HG02840 (cell line): ENCODE data around the gene CHST11.
"Not testable (repeated sequence)": the region's sequence is repeated elsewhere in the genome, so short reads cannot be mapped to it uniquely, and the experiment has no call there.

Experiments
- ATAC-seq: cut with Tn5 transposase; IDR thresholded peaks from one replicate; pipeline ENCODE4 v1.9.1; 2021; ENCODE audit warnings: mild to moderate bottlenecking, moderate library complexity, moderate number of reproducible peaks; ENCODE audit not compliant: unreplicated experiment, low FRiP score

The CHST11 gene

DNA sequence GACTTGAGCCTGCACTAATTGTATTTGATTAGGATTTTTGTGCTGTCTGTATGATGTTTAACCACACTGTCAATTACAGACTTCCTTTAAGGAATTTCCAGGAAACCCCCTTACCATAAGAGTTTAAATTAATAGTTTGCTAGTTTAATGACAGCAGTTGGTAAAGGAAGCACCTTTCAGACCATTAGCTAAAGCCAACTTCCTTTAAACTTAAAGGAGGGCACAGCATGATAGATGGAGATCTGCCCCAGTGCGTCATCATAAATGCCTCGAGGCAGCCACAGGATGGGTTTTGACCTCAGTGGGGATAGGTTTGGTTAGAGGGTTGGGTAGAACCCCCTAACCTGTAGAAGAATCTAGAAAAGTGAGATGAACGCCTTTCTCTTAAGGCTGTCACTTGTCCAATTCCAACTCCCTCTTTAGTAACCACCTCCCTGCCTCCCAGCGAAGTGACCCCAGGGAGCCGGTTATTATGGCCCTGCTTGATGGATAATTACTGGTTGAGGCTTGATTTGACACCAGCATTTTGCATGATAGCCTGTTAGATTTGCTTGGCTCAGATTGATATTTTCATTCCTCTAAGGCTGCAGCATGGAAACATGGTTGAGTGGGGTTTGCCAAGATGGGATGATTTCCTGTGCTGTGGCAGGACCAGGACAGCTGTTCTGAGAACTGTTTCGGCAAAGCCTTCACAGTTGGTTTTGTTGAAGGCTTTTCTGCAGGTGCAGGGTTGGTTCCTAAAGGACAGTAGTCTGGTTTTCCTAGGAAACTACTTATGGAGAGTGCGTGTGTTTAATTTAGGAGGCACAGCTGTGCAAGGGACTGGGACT is 62.7 kb downstream of the CHST11 start:
- ATAC-seq: no peak

DNA sequence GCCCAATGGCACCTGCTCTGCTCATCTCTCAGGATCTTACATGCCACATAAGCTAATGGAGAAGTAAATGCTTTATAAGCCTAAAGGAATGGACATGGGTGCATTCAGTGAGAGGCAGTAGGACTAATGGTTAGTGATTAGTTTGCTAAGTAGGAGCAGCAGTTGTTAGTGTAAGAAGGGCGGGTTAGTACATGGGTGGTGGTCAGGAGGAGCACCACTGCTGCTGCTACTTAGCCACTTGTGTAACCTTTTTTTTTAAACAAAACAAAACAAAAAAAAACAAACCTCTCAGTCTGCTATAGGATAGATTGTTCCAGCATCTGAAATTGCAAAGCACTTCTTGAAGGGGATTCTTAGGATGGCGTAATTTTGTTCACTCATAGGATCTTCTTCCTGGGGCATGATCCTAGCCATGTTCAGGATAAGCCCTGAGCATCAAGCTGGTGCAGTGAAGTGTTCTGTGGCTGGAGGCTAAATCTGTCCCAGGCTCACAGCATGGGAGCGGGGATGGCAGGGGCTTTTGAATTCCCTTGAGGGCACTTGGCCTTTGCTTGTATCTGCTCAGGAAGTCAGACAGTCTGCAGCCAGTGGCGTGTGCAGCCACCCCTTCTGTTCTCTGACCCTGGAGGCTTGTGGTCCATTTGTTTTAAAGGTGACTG is 63.6 kb downstream of the CHST11 start:
- no peak for ATAC-seq

DNA sequence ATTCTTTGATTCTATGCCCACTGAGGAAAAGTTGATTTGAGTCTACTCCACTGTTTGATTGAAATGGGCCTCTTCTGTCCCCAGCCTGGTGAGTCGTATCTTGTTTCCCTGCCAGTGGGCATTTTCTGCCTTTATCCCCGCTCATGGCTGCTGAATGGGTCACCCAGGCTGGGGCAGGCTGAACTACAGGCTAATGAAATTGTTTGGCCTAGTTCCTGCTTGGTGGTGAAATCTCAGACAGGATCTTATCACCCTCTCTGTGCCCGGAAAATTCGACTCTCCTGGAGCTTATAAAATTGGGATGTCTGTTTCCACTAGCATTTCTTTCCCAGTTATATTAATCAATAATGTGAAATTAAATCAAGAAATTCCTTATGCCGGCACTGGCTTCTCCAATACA is 65.0 kb downstream of the CHST11 start:
- no peak for ATAC-seq

DNA sequence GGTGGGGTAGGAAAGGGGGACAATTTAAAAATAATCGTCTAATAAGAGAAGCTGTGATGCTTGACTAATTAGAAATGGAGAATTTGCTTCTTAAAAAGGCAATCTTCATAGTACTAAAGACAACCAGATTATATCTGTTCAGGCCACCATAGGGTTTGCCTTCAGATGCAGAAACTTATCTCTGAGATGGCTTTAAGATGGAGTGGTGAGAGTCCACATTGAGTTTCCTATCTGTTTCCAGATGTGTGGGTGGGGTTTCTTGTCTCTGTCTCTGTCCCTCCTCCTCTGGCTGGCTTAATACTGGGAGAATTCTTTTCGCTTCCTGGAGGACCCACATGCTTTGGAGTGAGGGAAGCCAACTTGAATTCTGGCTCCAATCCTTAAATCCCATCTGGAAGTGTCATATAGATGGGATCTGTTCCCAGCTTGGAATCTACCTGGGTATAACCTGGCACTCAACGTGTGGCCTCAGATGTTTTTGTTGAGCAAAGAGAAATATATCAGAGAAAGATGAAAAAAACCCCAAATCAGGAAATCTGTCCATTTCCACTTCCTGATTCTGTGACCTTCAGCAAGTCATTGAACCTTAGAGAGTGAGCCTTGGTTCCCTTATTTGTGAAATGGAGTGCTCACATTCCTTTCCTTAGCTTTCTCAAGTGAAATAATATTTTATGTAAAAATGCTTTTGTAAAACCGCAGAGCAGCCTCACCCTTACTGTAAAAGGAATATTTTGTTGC is 66.4 kb downstream of the CHST11 start:
- no peak for ATAC-seq

DNA sequence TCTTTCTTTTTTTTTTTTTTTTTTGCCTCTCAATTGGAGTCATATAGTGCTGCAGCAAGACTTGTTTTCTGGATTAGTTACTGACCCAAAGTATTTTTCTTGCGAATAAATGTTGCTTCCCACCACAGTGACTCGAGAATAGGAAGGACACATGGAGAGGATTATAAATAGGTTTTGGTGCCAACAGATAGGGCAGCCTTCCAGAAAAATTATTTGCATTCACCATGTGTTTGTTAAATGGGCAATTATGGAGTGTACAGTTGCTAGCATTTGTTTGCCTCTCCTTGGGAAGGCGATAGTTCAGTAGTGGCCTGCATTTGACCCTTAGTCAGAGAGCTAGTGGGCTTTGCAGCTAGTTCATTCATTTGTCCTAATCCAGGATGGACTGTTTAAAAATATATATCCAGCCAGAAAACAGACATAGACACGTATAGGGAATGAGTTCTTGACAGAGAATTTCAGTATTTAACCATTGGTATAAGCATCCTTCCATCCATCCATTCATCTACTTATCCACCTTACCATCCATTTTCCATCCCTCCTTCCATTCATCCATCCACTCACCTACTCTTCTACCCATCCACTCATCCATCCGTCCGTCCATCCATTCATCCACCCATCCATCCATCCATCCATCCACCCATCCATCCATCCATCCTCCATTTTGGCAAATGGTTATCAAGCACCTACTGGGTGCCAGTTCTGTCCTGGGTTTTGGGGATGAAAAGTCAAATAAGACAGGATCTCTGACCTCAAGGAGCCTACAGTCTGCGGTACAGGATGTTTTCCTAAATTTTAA is 67.5 kb downstream of the CHST11 start:
- no peak for ATAC-seq

DNA sequence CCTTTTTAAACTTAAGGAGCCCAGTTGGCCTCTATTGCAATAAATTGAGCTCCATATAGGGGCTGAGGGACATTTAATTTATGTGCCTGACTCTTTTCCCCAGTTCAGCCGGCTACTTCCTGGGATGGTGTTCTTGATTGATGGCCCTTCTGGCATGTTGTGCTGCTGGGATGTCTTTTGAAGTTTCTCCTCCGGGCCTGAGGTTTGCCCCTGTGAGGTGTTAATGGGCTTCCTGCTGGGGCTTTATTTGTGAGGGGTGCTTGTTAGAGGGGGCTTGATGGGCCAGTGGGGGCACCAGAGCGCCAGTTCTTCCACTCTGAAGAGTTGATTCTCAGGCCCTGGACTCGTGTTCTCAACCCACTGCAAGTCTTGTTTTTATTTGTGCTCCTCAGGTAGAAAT is 69.6 kb downstream of the CHST11 start:
- no peak for ATAC-seq

DNA sequence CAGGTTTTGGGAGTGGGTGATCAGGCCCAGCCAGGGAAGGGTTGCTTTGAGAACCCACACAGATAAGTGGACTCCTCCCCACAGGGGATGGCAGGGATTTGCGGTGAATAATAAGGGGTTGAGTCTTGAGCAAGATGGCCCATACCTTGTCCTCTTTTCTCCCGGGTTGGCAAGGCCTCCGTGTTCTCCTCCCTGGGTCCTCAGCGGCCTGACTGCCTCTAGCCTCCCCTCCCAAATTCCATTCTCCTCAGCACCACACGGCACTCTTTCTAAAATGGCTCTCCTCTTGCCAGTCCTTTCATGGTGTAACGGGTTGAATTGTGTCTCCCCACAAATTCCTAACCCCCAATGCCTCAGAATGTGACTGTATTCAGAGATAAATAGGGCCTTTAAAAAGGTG is 70.0 kb downstream of the CHST11 start:
- no peak for ATAC-seq

DNA sequence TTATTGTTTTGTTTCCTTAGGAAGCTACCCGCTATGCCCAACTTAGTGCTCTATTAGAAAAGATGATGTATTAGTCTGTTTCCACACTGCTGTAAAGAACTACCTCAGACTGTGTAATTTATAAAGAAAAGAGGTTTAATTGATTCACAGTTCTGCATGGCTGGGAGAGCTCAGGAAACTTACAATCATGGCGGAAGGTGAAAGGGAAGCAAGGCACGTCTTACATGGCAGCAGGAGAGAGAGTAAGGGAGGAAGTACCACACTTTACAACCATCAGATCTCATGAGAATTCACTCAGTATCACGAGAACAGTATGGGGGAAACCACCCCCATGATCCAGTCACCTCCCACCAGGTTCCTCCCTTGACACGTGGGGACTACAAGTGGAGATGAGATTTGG is 70.9 kb downstream of the CHST11 start:
- not testable (repeated sequence) for ATAC-seq

DNA sequence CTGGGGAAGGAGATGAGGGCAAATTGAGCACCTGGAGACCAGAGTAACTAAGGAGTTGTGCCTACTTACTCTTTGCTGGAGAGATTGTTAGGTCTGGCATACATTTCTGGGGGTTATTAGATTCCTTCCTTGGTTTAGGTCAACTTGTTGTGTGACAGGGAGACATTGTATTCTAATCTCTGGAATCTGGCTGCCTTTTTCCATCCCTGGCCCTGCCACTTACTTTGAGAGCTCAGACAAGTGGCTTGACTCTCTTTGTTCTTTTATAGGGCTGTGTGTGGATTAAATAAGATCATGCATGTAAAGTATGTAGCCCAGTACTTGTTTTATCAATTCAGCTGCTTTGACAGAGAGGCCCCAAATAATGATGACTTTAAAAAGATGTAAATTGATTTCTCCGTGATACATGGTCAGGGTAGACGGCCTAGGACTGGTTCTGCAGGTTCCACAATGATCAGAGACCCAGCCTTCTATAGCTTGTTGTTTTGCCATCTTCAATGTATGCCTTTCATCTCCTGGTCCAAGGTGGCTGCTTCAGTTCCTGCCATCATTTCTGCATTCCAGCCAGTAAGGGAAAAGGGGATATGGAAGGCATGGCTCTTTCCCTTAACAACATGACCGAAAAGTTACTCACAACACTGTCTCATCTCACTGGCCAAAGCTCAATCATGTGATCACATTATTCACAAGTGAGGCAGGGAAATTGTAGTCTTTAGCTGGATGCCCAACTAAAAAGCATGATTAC is 72.6 kb downstream of the CHST11 start:
- ATAC-seq: no peak

DNA sequence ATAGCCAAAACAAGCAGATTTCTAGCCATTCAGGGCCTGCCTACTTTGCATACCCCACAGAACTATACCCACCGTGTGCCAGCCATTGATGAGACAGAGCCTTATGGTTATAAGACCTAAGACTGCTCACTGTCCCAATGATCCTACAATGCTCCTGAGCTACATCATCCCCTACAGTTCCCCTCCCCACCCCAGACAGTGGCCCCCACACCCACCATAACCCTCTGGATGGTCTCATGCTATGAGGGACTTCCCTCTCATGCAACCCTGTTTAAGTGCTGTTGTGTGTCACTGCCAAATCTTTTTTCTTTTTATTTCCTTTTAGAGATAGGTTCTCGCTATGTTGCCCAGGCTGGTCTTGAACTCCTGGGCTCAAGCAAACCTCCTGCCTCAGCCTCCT is 75.9 kb downstream of the CHST11 start:
- ATAC-seq: no peak

DNA sequence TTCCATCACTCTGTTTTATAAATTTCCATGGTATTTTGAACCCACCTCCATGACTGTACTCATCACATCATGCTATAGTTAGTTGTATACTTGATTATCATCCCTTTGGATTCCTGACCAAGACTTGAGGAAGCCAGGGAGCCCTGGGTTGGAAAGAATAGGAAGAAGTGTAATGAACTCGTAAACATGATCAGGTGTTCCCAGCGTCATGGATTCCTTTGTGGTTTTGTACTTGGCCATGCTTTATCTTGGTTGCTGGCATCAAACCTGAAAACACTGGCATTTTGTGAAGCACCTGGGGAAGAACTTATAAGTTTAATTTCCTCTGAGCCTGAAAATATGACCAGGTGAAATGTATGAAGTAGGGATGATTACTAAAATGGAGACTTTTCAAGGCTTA is 76.4 kb downstream of the CHST11 start:
- ATAC-seq: no peak

DNA sequence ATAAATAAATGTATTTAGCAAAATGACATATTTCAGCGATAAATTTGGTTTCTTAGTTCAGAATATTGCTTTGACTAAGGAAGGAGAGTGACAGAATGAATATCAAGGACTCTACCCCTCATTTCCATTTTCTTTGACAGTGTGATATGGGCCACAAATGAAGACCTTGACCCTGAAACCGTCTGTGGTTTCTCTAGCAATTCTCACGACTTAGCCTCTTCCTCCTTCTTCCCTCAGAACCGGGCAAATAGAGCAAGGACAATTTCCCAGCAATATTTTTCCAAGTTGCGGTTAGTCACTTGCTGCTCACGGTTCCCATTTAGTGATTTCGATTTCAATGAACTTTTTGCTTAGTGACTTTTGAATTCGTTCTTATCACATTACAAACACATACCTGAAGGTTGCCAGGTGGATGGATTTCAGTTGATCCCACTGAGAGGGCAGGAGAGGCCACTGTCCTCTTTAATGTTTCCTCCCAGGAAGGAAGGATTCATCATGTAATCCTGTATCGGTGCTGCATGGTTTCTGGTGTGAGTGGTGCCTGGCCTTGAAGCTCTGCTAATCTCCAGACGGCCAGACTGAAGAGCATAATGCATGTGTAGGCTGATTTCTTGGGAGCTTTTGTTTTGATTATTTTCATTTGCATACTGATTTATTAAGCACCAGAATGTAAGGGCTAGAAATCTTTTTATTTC is 77.6 kb downstream of the CHST11 start:
- no peak for ATAC-seq

DNA sequence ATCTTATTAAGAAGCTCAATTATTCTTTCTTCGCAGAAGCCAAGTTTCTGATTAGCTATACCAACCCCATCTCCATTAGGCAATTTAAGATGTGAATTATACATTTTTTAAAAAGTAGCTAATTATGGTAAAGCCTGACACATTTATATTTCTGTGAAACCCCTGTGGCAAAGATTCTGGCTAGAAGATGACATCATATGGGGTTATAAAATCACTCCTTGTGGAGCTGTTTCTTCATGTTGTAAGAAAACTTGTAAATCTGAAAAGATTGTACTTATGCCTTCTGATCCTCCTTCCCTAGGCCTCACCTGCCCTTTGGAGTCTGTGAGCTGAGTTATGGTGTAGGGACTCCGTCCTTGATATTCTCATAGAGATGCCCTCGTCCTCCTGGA is 78.1 kb downstream of the CHST11 start:
- ATAC-seq: no peak

DNA sequence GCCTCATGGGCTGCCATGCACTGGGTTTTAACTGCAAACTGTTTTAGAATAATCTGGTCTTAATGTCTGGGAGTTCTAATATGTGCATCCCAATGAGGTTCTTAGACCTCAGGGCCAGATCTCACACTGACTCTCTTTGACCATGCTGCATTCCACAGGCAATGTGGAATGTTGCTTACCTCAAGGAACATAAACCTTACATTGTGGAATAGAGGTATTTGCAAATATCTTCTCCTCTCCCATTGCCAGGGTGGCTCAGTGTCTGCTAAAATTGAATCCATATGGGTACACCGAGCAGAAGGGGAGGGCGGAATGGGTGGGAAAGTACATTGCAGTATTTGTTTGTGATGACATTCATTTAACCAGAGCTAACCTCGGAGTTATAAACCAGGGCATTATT is 78.6 kb downstream of the CHST11 start:
- no peak for ATAC-seq

DNA sequence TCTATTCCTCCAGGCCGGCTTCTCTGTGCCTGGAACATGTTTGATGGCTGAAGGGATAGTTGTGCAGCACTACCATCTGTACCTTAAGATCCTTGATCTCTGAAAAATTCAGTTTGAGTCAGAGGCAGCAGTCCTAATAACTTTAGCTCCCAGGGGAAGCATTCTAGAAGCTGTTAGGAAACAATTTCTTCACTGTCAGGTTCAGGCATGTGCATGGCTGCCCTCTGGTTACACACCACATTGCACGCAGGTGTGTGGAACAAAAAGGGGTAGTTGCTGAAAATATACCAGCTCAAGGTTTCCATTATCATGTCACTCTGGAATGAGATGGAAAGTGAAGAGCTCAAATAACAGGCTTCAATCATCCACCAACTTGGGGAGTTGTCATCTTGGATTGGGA is 80.1 kb downstream of the CHST11 start:
- no peak for ATAC-seq

DNA sequence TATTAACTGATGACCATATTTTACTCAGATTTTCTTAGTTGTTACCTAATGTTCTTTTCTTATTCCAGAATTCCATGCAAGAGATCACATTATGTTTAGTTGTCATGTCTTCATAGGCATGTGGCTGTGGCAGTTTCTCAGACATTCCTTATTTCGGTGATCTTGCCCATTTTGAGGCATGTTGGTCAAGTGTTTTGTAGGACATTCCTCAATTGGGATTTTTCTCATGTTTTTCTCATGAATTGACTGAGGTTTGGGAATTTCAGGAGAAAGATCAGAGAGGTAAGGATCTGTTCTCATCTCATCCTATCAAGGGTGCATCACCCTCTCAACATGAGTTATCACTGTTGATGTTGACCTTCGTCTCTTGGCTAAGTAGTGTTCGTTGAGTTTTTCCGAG is 81.3 kb downstream of the CHST11 start:
- ATAC-seq: no peak

DNA sequence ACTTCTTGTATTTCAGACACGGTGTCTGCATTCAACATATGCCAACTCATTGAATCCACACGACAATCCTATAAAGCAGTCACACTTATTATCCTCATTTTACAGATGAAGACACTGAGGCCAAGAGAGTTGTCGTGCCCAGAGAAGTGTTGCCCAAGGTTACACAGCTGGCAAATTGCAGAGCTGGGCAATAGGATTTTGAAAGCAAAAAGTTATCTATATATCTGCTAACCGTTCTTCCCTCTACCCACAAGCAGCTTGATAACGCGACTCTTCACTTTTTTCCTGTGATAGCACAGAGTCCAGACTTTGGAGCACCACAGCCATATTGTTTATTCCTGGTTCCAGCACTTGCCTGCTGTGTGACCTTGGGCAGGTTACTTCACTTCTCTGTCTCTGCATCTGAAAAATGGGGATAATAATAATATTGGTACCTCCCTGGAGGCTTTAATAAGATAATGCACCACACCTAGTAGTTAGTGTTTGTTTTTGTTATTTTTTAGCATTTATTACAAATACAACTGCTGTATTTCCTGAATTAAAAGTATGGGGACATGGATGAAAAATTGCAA is 82.2 kb downstream of the CHST11 start:
- no peak for ATAC-seq

DNA sequence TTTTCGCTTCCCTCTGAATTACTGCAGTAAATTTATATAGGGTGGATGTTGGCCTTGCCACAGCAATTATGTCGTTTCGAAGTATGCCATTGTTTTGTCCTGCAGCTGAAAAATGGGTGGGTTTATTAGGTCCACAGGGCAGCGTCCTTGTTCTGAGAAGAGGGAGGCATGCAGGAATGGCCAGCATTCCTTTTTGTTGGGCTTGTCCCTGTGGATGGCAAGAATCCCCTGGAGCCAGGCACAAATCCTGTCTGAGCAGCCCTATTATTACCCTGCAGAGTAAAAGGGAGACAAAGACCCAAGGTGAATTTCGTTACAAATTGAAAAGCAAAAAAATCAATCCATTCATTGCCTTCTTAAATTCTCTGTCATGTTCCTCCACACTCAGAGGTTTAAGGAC is 88.1 kb downstream of the CHST11 start:
- no peak for ATAC-seq

DNA sequence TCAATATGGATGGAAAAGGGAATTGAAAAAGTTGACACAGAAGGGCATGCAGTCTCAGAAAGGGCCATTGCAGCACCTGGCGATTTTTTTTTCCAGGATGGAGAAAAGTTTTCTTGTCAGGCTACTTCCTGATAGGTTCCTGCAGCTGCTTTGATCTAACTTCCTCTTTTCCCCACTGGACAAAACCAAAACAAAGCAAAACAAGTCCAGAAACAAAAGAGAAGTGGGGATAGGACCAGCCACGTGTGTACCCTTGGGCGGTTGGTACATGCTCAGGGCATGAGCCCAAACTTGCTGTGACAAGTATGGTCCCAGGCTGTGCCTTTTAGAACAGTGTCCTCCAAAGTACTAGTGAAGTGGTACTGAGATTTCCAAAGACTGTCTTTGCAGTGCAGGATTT is 89.8 kb downstream of the CHST11 start:
- no peak for ATAC-seq
